Astrocyte (in vitro differentiated cells and primary cell): ENCODE data around the gene CCDC175.

Source experiments
- CTCF ChIP-seq: IDR thresholded peaks from 2 replicates; pipeline ENCODE4 v1.5.1; 2011; ENCODE audit warnings: low read depth, mild to moderate bottlenecking, inconsistent platforms, low read length, moderate library complexity; ENCODE audit not compliant: insufficient read depth
- EZH2 ChIP-seq: IDR thresholded peaks from 2 replicates; pipeline ENCODE4 v1.6.1; 2012; ENCODE audit warnings: mild to moderate bottlenecking, low read length, inconsistent platforms; ENCODE audit not compliant: insufficient read depth

- TF ChIP-seq CTCF (no peak), EZH2 (no peak)
These were observed 96.4 kb downstream of the CCDC175 start for GRCh38 chr14:59480166-59480565.
